Gastrocnemius medialis (tissue), 4 donors: Measurements from ENCODE around the gene TRAK1. TPM values are rescaled to one million over a fixed set of nuclear protein-coding genes. Genes with fewer than 3 reads are reported as not detected.
A peak's percentile ranks its signal among the peaks of the same experiment; 100 is the strongest.

ENCODE experiments used
- ATAC-seq, 2 donors: fragments of 150-250 bp; one replicate each; pipeline ENCODE4 v1.9.1; 2016
- DNase-seq, 2 donors: peaks; one replicate each; pipeline ENCODE4 v3.0.0-alpha.2; 2019
- H3K27ac ChIP-seq, 4 donors: fragments of 200-600 bp; sonication (generic); 1 replicate in 1 of 4; 2 replicates in 3 of 4; pipeline ENCODE4 v1.5.1; 2016 to 2018; ENCODE audit warnings: mild to moderate bottlenecking in 2 of 4, moderate library complexity in 1 of 4
- H3K27me3 ChIP-seq, 3 donors: fragments of 200-600 bp; sonication (generic) in 2 of 3; 1 replicate in 1 of 3; 2 replicates in 2 of 3; pipeline versions ENCODE4 v1.5.1 to v1.6.0; 2016 to 2019; ENCODE audit warnings: mild to moderate bottlenecking in 1 of 3, moderate library complexity in 1 of 3
- H3K36me3 ChIP-seq, 2 donors: fragments of 200-600 bp; sonication (generic) in 1 of 2; one replicate each; pipeline ENCODE4 v1.5.1; 2017 to 2018
- H3K4me1 ChIP-seq, 2 donors: fragments of 200-600 bp; sonication (generic) in 1 of 2; one replicate each; pipeline ENCODE4 v1.5.1; 2016 to 2017; ENCODE audit warnings: mild to moderate bottlenecking in 2 of 2
- H3K4me3 ChIP-seq, 4 donors: fragments of 200-600 bp; sonication (generic) in 3 of 4; 1 replicate in 1 of 4; 2 replicates in 3 of 4; pipeline ENCODE4 v1.5.1; 2016 to 2019; ENCODE audit warnings: mild to moderate bottlenecking in 2 of 4
- H3K9me3 ChIP-seq, 3 donors: fragments of 200-600 bp; sonication (generic) in 2 of 3; 1 replicate in 1 of 3; 2 replicates in 2 of 3; pipeline ENCODE4 v1.5.1; 2016 to 2019
- CTCF ChIP-seq, 5 experiments: fragments of 450-650 bp in 3 of 5; fragments of 200-600 bp in 2 of 5; sonication (generic) in 2 of 5; IDR thresholded peaks in 4 of 5; conservative IDR thresholded peaks in 1 of 5; 1 replicate in 4 of 5; 2 replicates in 1 of 5; pipeline ENCODE4 v1.5.1; 2016 to 2019; ENCODE audit warnings: antibody characterized with exemption in 5 of 5, mild to moderate bottlenecking in 3 of 5, moderate library complexity in 3 of 5
- POLR2A ChIP-seq, 2 donors: fragments of 450-650 bp; IDR thresholded peaks; one replicate each; pipeline ENCODE4 v1.6.1; 2017; ENCODE audit warnings: antibody characterized with exemption in 2 of 2, mild to moderate bottlenecking in 2 of 2, moderate library complexity in 2 of 2
- in situ Hi-C, 4 donors: fragments of 200-750 bp; cut with MboI; loops; one replicate each; pipeline versions ENCODE4 v1.15.0 to v1.8.0; 2017; ENCODE audit warnings: low sequenced_read_pairs in 4 of 4
- intact Hi-C: fragments of 100-400 bp; cut with DNase I; formaldehyde crosslinking; loops from one replicate; pipeline ENCODE4 v1.15.1; 2023; ENCODE audit warnings: low total_unique reads
- total RNA-seq, 4 donors: library from RNA; depleted of rRNA; stranded (reverse); fragments of >200 nt; gene quantifications; one replicate each; pipeline versions ENCODE4 v1.1.0 to v1.2.3, GENCODE V29; 2016

The TRAK1 gene
- total RNA-seq, 4 donors from 2014 or later, result 59.5 to 109 (median 98.6) TPM

GRCh38 chr3:42152193-42152592 lies 61.0 kb downstream of the TRAK1 start:
- H3K4me1 ChIP-seq, result peaks cover 46 to 53% of the 10 kb centered on the region in 2 donors

GRCh38 chr3:42153039-42153438 lies 61.9 kb downstream of the TRAK1 start:
- no peaks in the 10 kb centered on the region for H3K36me3 ChIP-seq
- no peaks in the 10 kb centered on the region for H3K27me3 ChIP-seq
- peak in 1 of 2 donors; percentile 28 for ATAC-seq
- peaks cover 42 to 51% of the 10 kb centered on the region in 2 donors for H3K4me1 ChIP-seq
- H3K27ac ChIP-seq, result peak overlapping the region; percentile 45 to 73 (median 58)
- in situ Hi-C loops, result no loop called here
- DNase-seq, result no peak
- H3K4me3 ChIP-seq, result no peak overlapping the region
- TF ChIP-seq CTCF (IDR thresholded peaks at IDR 0.05 in 4 of 5, conservative IDR thresholded peaks at IDR 0.05 in 1 of 5) (no peak), POLR2A (IDR thresholded peaks at IDR 0.05) (no peak)
- intact Hi-C loops, result no loop called here
- H3K9me3 ChIP-seq, result no peaks in the 10 kb centered on the region

More at GRCh38 chr3:42152193-42152592, 61.0 kb downstream of the TRAK1 start:
- Histone ChIP-seq H3K27ac (peak overlapping the region; percentile 45 to 73 (median 58)), H3K9me3 (no peaks in the 10 kb centered on the region), H3K27me3 (no peaks in the 10 kb centered on the region), H3K4me3 (no peak overlapping the region), H3K36me3 (no peaks in the 10 kb centered on the region)
- TF ChIP-seq CTCF (IDR thresholded peaks at IDR 0.05 in 4 of 5, conservative IDR thresholded peaks at IDR 0.05 in 1 of 5) (no peak), POLR2A (IDR thresholded peaks at IDR 0.05) (no peak)
- no peak for ATAC-seq
- in situ Hi-C loops, result no loop called here
- no peak for DNase-seq
- intact Hi-C loops, result no loop called here

- intact Hi-C loops (no loop called here), in situ Hi-C loops (no loop called here)
- no peak overlapping the region for H3K4me3 ChIP-seq
- peaks cover 41 to 47% of the 10 kb centered on the region in 2 donors for H3K4me1 ChIP-seq
- no peak overlapping the region for H3K27ac ChIP-seq
- TF ChIP-seq POLR2A (IDR thresholded peaks at IDR 0.05) (no peak), CTCF (IDR thresholded peaks at IDR 0.05 in 4 of 5, conservative IDR thresholded peaks at IDR 0.05 in 1 of 5) (no peak)
- H3K27me3 ChIP-seq, result no peaks in the 10 kb centered on the region
- DNase-seq, result no peak
- ATAC-seq, result peak in 1 of 2 donors; percentile 33
- no peaks in the 10 kb centered on the region for H3K9me3 ChIP-seq
- H3K36me3 ChIP-seq, result no peaks in the 10 kb centered on the region
Observed at GRCh38 chr3:42157540-42158538, 66.7 kb downstream of the TRAK1 start.

GRCh38 chr3:42159147-42159546 lies 68.0 kb downstream of the TRAK1 start:
- H3K4me3 ChIP-seq, result no peak overlapping the region
- in situ Hi-C loops, result no loop called here
- no peak for TF ChIP-seq POLR2A (IDR thresholded peaks at IDR 0.05)
- TF ChIP-seq CTCF (IDR thresholded peaks at IDR 0.05 in 4 of 5, conservative IDR thresholded peaks at IDR 0.05 in 1 of 5), result no peak
- H3K27ac ChIP-seq, result peak overlapping the region in 1 of 4 donors; percentile 11
- DNase-seq (no peak), ATAC-seq (no peak)
- intact Hi-C loops, result no loop called here
- H3K27me3 ChIP-seq, result no peaks in the 10 kb centered on the region
- H3K9me3 ChIP-seq, result no peaks in the 10 kb centered on the region
- no peaks in the 10 kb centered on the region for H3K36me3 ChIP-seq
- peaks cover 36 to 48% of the 10 kb centered on the region in 2 donors for H3K4me1 ChIP-seq
